Gastrocnemius medialis (tissue), 4 donors: Measurements from ENCODE around the gene MYRIP. TPM values are rescaled to one million over a fixed set of nuclear protein-coding genes. Genes with fewer than 3 reads are reported as not detected.

Experiments
- ATAC-seq, 2 donors: fragments of 150-250 bp; one replicate each; pipeline ENCODE4 v1.9.1; 2016
- DNase-seq, 2 donors: peaks; one replicate each; pipeline ENCODE4 v3.0.0-alpha.2; 2019
- H3K27ac ChIP-seq, 4 donors: fragments of 200-600 bp; sonication (generic); 1 replicate in 1 of 4; 2 replicates in 3 of 4; pipeline ENCODE4 v1.5.1; 2016 to 2018; ENCODE audit warnings: mild to moderate bottlenecking in 2 of 4, moderate library complexity in 1 of 4
- H3K27me3 ChIP-seq, 3 donors: fragments of 200-600 bp; sonication (generic) in 2 of 3; 1 replicate in 1 of 3; 2 replicates in 2 of 3; pipeline versions ENCODE4 v1.5.1 to v1.6.0; 2016 to 2019; ENCODE audit warnings: mild to moderate bottlenecking in 1 of 3, moderate library complexity in 1 of 3
- H3K36me3 ChIP-seq, 2 donors: fragments of 200-600 bp; sonication (generic) in 1 of 2; one replicate each; pipeline ENCODE4 v1.5.1; 2017 to 2018
- H3K4me1 ChIP-seq, 2 donors: fragments of 200-600 bp; sonication (generic) in 1 of 2; one replicate each; pipeline ENCODE4 v1.5.1; 2016 to 2017; ENCODE audit warnings: mild to moderate bottlenecking in 2 of 2
- H3K4me3 ChIP-seq, 4 donors: fragments of 200-600 bp; sonication (generic) in 3 of 4; 1 replicate in 1 of 4; 2 replicates in 3 of 4; pipeline ENCODE4 v1.5.1; 2016 to 2019; ENCODE audit warnings: mild to moderate bottlenecking in 2 of 4
- H3K9me3 ChIP-seq, 3 donors: fragments of 200-600 bp; sonication (generic) in 2 of 3; 1 replicate in 1 of 3; 2 replicates in 2 of 3; pipeline ENCODE4 v1.5.1; 2016 to 2019
- CTCF ChIP-seq, 5 experiments: fragments of 450-650 bp in 3 of 5; fragments of 200-600 bp in 2 of 5; sonication (generic) in 2 of 5; IDR thresholded peaks in 4 of 5; conservative IDR thresholded peaks in 1 of 5; 1 replicate in 4 of 5; 2 replicates in 1 of 5; pipeline ENCODE4 v1.5.1; 2016 to 2019; ENCODE audit warnings: antibody characterized with exemption in 5 of 5, mild to moderate bottlenecking in 3 of 5, moderate library complexity in 3 of 5
- POLR2A ChIP-seq, 2 donors: fragments of 450-650 bp; IDR thresholded peaks; one replicate each; pipeline ENCODE4 v1.6.1; 2017; ENCODE audit warnings: antibody characterized with exemption in 2 of 2, mild to moderate bottlenecking in 2 of 2, moderate library complexity in 2 of 2
- in situ Hi-C, 4 donors: fragments of 200-750 bp; cut with MboI; loops; one replicate each; pipeline versions ENCODE4 v1.15.0 to v1.8.0; 2017; ENCODE audit warnings: low sequenced_read_pairs in 4 of 4
- intact Hi-C: fragments of 100-400 bp; cut with DNase I; formaldehyde crosslinking; loops from one replicate; pipeline ENCODE4 v1.15.1; 2023; ENCODE audit warnings: low total_unique reads
- total RNA-seq, 4 donors: library from RNA; depleted of rRNA; stranded (reverse); fragments of >200 nt; gene quantifications; one replicate each; pipeline versions ENCODE4 v1.1.0 to v1.2.3, GENCODE V29; 2016

Gene MYRIP
- total RNA-seq, 4 donors from 2014 or later: 0.66 to 1.9 (median 1.5) TPM

GRCh38 chr3:40096661-40097111 lies 287.3 kb downstream of the MYRIP start:
- intact Hi-C loops: no loop called here
- Histone ChIP-seq H3K36me3 (no peaks in the 10 kb centered on the region), H3K27ac (no peak overlapping the region), H3K27me3 (no peaks in the 10 kb centered on the region), H3K4me1 (no peaks in the 10 kb centered on the region), H3K4me3 (no peak overlapping the region), H3K9me3 (peaks cover 0 to 5% (median 0%) of the 10 kb centered on the region in 3 donors)
- ATAC-seq (no peak), DNase-seq (no peak)
- in situ Hi-C loops: no loop called here
- no peak for TF ChIP-seq CTCF (IDR thresholded peaks at IDR 0.05 in 4 of 5, conservative IDR thresholded peaks at IDR 0.05 in 1 of 5)
- TF ChIP-seq POLR2A (IDR thresholded peaks at IDR 0.05): no peak

- Histone ChIP-seq H3K9me3 (peaks cover 0 to 10% (median 0%) of the 10 kb centered on the region in 3 donors), H3K36me3 (no peaks in the 10 kb centered on the region), H3K4me1 (no peaks in the 10 kb centered on the region), H3K27me3 (no peaks in the 10 kb centered on the region), H3K4me3 (no peak overlapping the region), H3K27ac (no peak overlapping the region)
- intact Hi-C loops (no loop called here), in situ Hi-C loops (no loop called here)
- TF ChIP-seq CTCF (IDR thresholded peaks at IDR 0.05 in 4 of 5, conservative IDR thresholded peaks at IDR 0.05 in 1 of 5) (no peak), POLR2A (IDR thresholded peaks at IDR 0.05) (no peak)
- ATAC-seq (no peak), DNase-seq (no peak)
Measured at GRCh38 chr3:40097131-40098117, 288.0 kb downstream of the MYRIP start.

GRCh38 chr3:40098261-40098759 lies 288.9 kb downstream of the MYRIP start:
- Histone ChIP-seq H3K36me3 (no peaks in the 10 kb centered on the region), H3K27ac (no peak overlapping the region), H3K9me3 (peaks cover 0 to 10% (median 0%) of the 10 kb centered on the region in 3 donors), H3K27me3 (no peaks in the 10 kb centered on the region), H3K4me3 (no peak overlapping the region), H3K4me1 (no peaks in the 10 kb centered on the region)
- in situ Hi-C loops (no loop called here), intact Hi-C loops (no loop called here)
- ATAC-seq (no peak), DNase-seq (no peak)
- TF ChIP-seq POLR2A (IDR thresholded peaks at IDR 0.05) (no peak), CTCF (IDR thresholded peaks at IDR 0.05 in 4 of 5, conservative IDR thresholded peaks at IDR 0.05 in 1 of 5) (no peak)

GRCh38 chr3:40099871-40100270 lies 290.5 kb downstream of the MYRIP start:
- no peak for TF ChIP-seq CTCF (IDR thresholded peaks at IDR 0.05 in 4 of 5, conservative IDR thresholded peaks at IDR 0.05 in 1 of 5)
- TF ChIP-seq POLR2A (IDR thresholded peaks at IDR 0.05): no peak
- no peaks in the 10 kb centered on the region for H3K27me3 ChIP-seq
- intact Hi-C loops: no loop called here
- H3K4me3 ChIP-seq: no peak overlapping the region
- no peak overlapping the region for H3K27ac ChIP-seq
- no peaks in the 10 kb centered on the region for H3K4me1 ChIP-seq
- no peaks in the 10 kb centered on the region for H3K36me3 ChIP-seq
- ATAC-seq (no peak), DNase-seq (no peak)
- H3K9me3 ChIP-seq: peaks cover 0 to 10% (median 0%) of the 10 kb centered on the region in 3 donors
- in situ Hi-C loops: no loop called here
